ENCODE data around the gene GPR135.
"Not testable (repeated sequence)": the region's sequence is repeated elsewhere in the genome, so short reads cannot be mapped to it uniquely, and the experiment has no call there.

Gene GPR135

DNA sequence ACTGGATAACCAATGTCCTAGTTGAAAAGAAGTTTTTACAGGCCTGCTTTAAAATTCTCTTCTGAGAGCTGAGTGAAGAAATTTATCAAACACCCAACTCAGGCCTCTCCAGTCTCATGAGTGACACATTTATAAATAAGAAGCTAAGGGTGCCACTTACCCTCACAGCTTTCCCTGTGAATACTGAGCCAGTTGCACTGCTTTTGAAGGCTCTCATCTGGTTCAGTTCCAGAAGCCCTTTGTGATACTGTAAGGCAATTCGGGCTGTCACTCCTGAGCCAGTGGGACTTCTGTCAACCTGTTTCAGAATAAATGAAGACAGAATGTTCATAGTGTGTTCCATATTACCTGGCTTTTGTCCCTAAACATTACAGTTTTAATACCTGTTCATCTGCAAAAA lies 10.5 kb upstream of the GPR135 start:
- DNase-seq (ENCODE audit: low read depth): no peak

DNA sequence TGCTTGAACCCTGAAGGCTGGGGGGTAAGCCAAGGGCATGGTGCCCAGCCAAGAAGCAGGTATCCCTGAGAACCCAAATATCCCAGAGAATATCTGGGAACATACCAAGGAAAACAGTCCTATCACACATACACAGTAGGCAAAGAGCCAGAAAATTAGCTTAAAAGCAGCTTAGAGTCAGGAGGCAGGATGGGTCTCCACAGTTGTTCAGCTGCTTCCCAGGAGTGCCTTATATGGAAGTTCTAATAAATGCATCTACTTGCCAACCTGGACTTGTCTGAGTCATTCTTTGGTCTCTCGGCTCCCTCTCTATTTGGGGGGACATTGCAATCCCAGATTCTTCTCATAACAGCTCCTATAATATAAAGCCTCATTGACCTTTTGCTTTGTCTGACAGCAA lies 9.0 kb upstream of the GPR135 start:
- peak; percentile 75 for DNase-seq (ENCODE audit: low read depth)

GRCh38 chr14:59464486-59465315 lies 479 bp downstream of the GPR135 start:
- peak; percentile 65 for DNase-seq (ENCODE audit: low read depth)

GRCh38 chr14:59463787-59464485 lies 1.2 kb downstream of the GPR135 start:
- DNase-seq (ENCODE audit: low read depth): no peak

DNA sequence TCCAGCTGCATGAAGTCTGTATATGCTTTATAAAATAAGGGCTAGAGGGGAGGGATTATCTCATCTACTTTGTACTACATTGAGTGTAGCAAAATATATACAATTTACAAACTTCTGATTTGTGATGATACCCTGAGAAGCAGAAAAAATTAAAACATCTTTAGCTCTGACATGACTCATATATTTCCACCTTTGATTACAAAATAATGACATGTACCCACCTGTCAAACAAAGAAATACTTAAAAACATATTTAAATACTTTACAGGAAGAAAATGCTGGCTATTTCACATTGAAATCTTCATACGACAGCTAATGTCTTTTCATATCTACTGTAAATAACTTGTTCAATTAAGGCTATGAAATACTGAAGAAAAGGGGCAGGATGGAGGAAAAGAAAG lies 3.3 kb downstream of the GPR135 start:
- DNase-seq (ENCODE audit: low read depth): no peak

DNA sequence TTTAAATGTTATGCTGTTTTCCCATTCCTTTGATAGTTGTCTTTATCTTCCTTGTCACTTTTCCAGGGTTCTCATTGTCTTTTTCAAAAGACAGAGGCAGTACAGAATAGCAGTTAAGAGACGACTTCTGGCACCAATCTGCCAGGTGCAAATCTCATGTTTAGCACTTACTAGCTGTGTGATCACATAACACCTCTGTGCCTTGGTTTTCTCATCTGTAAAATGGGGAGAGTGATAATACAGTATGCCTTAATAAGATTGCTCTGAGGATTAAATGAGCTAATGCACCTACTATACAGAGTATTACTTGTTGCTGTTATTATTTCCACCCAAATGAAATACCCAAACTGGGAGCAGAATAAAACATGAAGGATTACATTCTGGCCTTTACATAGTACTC lies 4.8 kb downstream of the GPR135 start:
- no peak for DNase-seq (ENCODE audit: low read depth)

DNA sequence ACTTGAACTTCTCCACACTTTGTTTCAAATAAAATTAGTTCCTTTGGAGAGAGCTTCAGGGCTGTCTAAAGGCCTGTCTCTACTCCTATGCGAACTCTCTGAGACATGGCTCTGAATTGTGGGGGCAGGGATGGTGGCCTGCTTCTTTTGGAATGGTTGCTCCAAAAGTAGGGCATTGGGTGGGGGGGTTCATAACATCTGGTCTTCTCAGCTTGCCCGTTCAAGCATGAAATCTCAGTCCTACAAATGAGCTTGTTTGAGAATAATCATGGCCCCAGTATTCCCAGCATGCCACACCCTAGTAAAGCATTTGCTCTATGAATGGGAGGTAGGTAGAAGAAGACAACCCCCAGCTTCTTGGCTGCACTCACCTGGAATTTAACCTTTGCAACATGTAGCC lies 6.7 kb downstream of the GPR135 start:
- no peak for DNase-seq (ENCODE audit: low read depth)

GRCh38 chr14:59455411-59455810 lies 9.8 kb downstream of the GPR135 start:
- peak; percentile 41 for DNase-seq (ENCODE audit: low read depth)

DNA sequence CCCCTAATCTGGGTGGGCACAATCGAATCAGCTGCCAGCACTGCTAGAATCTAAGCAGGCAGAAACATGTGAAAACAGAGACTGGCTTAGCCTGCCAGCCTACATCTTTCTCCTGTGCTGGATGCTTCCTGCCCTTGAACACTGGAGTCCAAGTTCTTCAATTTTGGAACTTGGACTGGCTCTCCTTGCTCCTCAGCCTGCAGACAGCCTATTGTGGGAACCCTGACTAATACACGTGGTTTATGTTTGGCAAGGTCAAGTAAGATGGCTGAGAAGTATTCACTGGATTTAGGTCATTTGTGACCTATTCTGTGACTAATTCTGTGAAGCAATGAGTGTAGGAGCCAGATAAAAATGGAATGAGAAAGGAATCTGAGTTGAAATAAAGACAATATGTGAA lies 11.0 kb downstream of the GPR135 start:
- peak; percentile 96 for DNase-seq (ENCODE audit: low read depth)

- DNase-seq (ENCODE audit: low read depth): no peak
Measured at GRCh38 chr14:59451849-59452248, 13.3 kb downstream of the GPR135 start.

GRCh38 chr14:59450716-59451115 lies 14.5 kb downstream of the GPR135 start:
- DNase-seq (ENCODE audit: low read depth): no peak

DNA sequence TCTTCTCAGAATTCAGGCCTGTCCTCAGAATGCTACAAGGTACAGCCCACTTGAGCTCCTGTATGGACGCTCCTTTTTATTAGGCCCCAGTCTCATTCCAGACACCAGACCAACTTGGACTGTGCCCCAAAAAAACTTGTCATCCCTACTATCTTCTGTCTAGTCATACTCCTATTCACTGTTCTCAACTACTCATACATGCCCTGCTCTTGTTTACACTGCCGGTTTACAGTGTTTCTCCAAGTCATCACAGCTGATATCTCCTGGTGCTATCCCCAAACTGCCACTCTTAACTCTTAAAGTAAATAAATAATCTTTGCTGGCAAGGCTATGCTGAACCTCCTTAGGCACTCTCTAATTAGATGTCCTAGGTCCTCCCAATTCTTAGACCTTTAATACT lies 16.5 kb downstream of the GPR135 start:
- not testable (repeated sequence) for DNase-seq (ENCODE audit: low read depth)

GRCh38 chr14:59439256-59439965 lies 25.8 kb downstream of the GPR135 start:
- DNase-seq (ENCODE audit: low read depth): peak; percentile 82

DNA sequence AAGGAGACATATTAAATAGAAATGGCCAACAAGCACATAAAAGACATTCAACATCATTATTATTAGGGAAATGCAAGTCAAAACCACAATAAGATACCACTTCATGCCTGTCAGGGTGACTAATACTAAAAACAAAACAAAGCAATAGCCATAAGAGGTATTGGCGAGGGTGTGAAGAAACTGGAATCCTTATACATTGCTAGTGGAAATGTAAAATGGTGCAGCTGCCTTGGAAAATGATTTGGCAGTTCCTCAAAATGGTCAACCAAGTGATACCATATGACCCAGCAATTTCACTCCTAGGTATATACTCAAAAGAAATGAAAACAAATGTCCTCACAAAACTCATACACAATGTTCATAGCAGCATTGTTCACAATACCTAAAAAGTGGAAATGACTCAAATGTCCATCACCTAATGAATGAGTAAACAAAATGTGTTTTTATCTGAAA lies 27.0 kb downstream of the GPR135 start:
- DNase-seq (ENCODE audit: low read depth): peak; percentile 88

DNA sequence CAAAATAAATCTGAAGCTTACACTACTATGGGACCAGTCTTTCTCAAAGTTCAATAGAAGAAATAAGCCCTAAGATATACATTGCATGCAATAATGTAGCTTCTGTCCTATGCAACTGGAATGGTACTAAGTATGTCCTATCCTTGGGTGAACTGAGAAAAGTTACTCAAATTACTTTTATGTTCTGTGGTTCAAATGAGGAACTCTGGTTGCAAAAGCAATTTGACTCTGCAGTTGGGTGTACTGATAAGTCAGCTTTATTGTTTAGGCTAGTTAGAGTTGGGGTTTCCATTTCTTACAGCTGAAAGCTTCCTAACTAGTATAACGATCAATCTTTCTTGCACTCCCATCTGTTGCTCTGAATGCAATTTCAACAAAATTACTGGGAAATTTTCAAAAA lies 29.2 kb downstream of the GPR135 start:
- peak; percentile 33 for DNase-seq (ENCODE audit: low read depth)

- DNase-seq (ENCODE audit: low read depth): no peak
Measured at GRCh38 chr14:59435101-59435500, 30.1 kb downstream of the GPR135 start.

GRCh38 chr14:59429790-59430189 lies 35.4 kb downstream of the GPR135 start:
- no peak for DNase-seq (ENCODE audit: low read depth)

DNA sequence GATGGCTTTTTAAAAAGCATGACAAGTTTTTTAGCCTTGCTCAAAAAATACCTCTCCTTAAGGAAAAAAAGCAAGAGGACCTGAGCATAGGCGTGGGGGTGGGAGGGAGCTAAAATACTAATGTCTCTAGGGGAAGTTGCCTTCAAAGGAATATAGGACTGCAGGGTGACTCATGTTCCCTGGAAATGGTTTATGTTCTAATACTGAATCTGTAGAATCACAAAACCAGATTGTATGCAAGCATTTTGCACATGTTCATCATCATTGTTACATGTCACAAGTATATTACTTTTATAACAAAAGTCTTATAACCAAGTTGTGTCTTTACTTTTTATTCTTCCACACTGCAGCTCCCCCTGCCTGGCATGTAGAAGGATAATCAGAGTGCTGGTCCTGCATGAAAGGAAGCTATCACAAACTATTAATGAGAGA lies 36.6 kb downstream of the GPR135 start:
- DNase-seq (ENCODE audit: low read depth): peak; percentile 76

DNA sequence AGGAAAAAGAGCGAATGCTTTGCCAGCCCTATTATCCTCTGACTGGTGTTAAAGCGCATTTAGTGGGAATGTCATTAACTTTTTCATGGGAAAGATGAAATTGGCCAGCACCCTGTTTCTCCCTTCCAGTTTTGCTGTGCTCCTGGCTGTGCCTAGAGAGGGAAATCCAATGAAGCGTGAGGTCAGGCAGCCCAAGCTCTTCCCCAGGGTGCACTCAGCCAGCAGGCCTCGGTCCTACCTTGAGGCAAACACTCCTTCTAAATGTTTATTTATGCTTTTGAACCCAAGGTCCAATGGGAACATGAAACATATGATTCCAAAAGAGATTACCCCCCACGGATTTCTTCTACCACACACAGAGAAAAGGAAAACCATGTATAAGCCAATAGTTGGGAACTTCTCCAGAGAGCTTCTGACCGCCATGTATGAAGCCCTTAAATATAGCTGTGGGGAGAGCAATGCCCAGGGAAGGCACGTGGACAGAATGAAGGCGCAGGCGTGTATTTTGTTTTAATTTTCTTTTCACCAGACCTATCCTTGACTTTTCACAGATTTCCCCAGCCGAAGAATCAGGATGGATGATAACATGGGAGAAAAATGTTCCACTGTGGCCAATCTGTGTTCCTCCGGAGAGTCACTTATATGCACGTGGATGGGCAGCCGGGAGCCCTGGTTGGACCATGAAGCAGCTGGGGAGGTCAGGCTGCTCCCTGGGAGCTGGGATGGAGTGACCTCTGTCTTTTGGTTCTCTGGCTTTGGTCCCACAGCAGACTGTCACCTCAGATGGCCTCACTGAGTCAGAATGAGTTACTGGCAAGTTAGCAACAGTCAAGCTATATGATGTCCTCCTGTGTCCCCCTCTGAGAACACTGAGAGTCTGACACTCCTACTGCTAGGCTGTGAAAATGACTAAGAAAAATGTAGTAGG lies 37.3 kb downstream of the GPR135 start:
- peak; percentile 49 for DNase-seq (ENCODE audit: low read depth)

DNA sequence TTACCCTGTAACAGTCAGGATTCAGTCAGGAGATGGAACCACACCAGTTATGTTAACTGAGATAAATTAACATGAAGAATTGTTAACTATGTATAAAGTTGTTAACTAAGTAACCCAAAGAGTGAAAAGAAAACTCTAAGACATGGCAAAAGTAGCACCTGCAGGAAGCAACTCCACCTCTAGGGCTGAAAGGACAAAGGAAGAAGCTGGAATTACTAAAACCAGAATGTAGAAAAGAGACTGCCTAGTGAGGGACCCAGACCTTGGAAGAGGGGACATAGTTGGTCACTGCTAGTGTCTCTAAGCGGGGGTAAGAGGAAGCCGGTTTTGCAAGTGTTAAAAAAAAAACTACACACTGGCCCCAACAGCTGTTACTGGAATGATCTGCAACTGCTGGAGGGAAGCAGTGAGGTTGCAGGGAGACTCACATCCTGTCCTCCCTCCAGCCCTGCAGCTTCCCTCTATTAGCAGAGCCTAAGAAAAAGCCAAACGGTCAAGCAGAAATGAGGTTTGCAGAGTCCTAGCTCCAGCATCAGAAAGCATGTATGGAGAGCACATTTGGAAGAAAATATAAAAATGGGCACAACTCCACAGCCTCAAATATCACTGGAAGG lies 39.8 kb downstream of the GPR135 start:
- peak; percentile 44 for DNase-seq (ENCODE audit: low read depth)
